ENCODE results near the gene PLEKHM2.

- TF ChIP-seq CTCF (IDR thresholded peaks at IDR 0.05) (no peak), POLR2A (IDR thresholded peaks at IDR 0.05) (no peak)
Observed at GRCh38 chr1:15718199-15718601, 34.1 kb downstream of the PLEKHM2 start.

Measured in lower leg skin (tissue), 3 donors.